ENCODE results near the gene SPTBN1.

The SPTBN1 gene

DNA sequence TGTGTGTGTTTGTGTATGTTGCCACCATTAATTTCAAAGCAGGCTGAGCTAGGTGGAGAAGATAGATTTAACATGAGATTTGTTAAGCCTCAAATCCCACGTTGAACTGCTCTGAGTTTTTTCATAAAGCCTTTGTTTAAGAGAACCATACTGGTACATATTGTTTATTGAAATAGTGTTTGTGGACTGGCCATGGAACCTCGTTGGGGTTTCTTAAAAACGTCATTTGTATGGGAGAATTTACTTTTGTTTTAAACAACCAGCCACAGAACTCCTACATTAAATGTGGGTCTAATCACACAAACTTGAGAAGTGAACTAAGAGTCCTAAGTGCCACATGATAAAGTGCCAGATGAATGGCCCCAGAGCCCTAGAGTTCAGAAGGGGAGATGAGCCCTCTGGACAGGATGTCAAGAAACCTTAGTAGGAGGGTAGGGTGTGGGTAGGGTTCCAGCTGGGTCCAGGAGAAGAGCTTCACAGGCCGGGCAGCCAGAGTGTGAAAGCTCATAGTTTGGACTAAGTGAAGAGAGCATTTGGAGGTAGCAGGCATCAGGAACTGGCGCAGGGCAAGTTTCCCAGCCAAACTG, 146.7 kb downstream of the SPTBN1 start:
- Histone ChIP-seq H3K9me3 (ENCODE audit: control insufficient read depth in 1 of 2, low read length in 2 of 2) (no peaks in the 10 kb centered on the region), H3K27me3 (ENCODE audit: control insufficient read depth in 1 of 2, insufficient read depth in 2 of 2, low read length in 2 of 2) (no peaks in the 10 kb centered on the region), H3K4me3 (ENCODE audit: low read depth in 1 of 2, low read length in 2 of 2) (no peak overlapping the region), H3K4me1 (ENCODE audit: control insufficient read depth in 1 of 2, insufficient read depth in 2 of 2, low read length in 2 of 2) (peaks cover 69 to 74% of the 10 kb centered on the region in 2 donors), H3K27ac (ENCODE audit: low read depth, low read length) (no peak overlapping the region), H3K36me3 (ENCODE audit: control insufficient read depth in 1 of 2, insufficient read depth in 2 of 2, low read length in 2 of 2) (peaks cover 0 to 11% of the 10 kb centered on the region in 2 donors), H3K9ac (ENCODE audit: low read depth in 1 of 2, low read length in 2 of 2) (no peak overlapping the region)

DNA sequence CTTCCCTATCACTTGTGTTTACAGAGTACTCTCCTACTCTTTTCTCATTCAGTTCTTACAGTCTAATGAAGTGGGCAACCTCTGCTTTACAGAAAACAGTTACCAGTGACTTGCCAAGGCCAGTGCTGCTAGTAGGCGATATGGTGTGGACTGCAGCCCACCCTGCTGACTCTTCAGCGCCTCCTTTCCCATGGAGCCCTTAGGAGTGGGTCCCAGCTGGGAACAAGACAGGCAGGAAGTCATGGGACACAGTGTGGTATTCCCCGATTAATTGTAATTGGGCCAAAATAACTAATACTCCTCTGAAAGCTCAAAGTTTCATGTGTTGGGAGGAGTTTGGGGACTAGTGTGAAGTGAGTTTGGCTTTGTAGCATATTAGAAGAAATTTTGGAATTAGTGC, 147.2 kb downstream of the SPTBN1 start:
- no peaks in the 10 kb centered on the region for H3K27me3 ChIP-seq (ENCODE audit: control insufficient read depth in 1 of 2, insufficient read depth in 2 of 2, low read length in 2 of 2)
- no peak overlapping the region for H3K27ac ChIP-seq (ENCODE audit: low read depth, low read length)
- H3K9ac ChIP-seq (ENCODE audit: low read depth in 1 of 2, low read length in 2 of 2): no peak overlapping the region
- H3K36me3 ChIP-seq (ENCODE audit: control insufficient read depth in 1 of 2, insufficient read depth in 2 of 2, low read length in 2 of 2): peaks cover 0 to 11% of the 10 kb centered on the region in 2 donors
- peaks cover 65 to 69% of the 10 kb centered on the region in 2 donors for H3K4me1 ChIP-seq (ENCODE audit: control insufficient read depth in 1 of 2, insufficient read depth in 2 of 2, low read length in 2 of 2)
- no peaks in the 10 kb centered on the region for H3K9me3 ChIP-seq (ENCODE audit: control insufficient read depth in 1 of 2, low read length in 2 of 2)
- H3K4me3 ChIP-seq (ENCODE audit: low read depth in 1 of 2, low read length in 2 of 2): no peak overlapping the region

- Histone ChIP-seq H3K4me3 (ENCODE audit: low read depth in 1 of 2, low read length in 2 of 2) (no peak overlapping the region), H3K36me3 (ENCODE audit: control insufficient read depth in 1 of 2, insufficient read depth in 2 of 2, low read length in 2 of 2) (peaks cover 0 to 10% of the 10 kb centered on the region in 2 donors), H3K27ac (ENCODE audit: low read depth, low read length) (no peak overlapping the region), H3K4me1 (ENCODE audit: control insufficient read depth in 1 of 2, insufficient read depth in 2 of 2, low read length in 2 of 2) (peaks cover 60 to 64% of the 10 kb centered on the region in 2 donors), H3K9me3 (ENCODE audit: control insufficient read depth in 1 of 2, low read length in 2 of 2) (no peaks in the 10 kb centered on the region), H3K27me3 (ENCODE audit: control insufficient read depth in 1 of 2, insufficient read depth in 2 of 2, low read length in 2 of 2) (no peaks in the 10 kb centered on the region), H3K9ac (ENCODE audit: low read depth in 1 of 2, low read length in 2 of 2) (no peak overlapping the region)
Observed at GRCh38 chr2:54603796-54604195, 147.7 kb downstream of the SPTBN1 start.

DNA sequence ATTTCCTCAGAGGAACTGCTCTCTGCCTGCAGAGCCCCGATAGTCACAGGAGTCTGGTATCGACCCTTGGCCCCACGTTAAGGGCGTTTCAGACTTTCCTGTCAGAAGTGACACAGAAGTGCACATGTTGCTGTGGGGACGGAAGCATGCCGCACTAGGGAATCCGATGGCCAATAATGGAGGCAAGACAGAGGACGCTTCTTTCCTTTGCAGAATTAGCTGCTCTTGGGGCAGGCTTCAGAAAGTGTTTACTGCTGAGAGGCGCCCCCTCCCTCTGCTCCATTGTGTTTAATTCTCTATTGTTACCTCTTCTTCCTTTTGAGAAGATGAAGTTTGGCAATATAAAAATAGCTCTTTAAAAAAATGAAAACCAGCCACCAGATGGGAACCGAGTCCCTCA, 148.7 kb downstream of the SPTBN1 start:
- Histone ChIP-seq H3K9ac (ENCODE audit: low read depth in 1 of 2, low read length in 2 of 2) (no peak overlapping the region), H3K27me3 (ENCODE audit: control insufficient read depth in 1 of 2, insufficient read depth in 2 of 2, low read length in 2 of 2) (no peaks in the 10 kb centered on the region), H3K9me3 (ENCODE audit: control insufficient read depth in 1 of 2, low read length in 2 of 2) (no peaks in the 10 kb centered on the region), H3K36me3 (ENCODE audit: control insufficient read depth in 1 of 2, insufficient read depth in 2 of 2, low read length in 2 of 2) (peaks cover 0 to 4% of the 10 kb centered on the region in 2 donors), H3K4me3 (ENCODE audit: low read depth in 1 of 2, low read length in 2 of 2) (no peak overlapping the region), H3K27ac (ENCODE audit: low read depth, low read length) (peak overlapping the region; percentile 28), H3K4me1 (ENCODE audit: control insufficient read depth in 1 of 2, insufficient read depth in 2 of 2, low read length in 2 of 2) (peaks cover 53 to 60% of the 10 kb centered on the region in 2 donors)

DNA sequence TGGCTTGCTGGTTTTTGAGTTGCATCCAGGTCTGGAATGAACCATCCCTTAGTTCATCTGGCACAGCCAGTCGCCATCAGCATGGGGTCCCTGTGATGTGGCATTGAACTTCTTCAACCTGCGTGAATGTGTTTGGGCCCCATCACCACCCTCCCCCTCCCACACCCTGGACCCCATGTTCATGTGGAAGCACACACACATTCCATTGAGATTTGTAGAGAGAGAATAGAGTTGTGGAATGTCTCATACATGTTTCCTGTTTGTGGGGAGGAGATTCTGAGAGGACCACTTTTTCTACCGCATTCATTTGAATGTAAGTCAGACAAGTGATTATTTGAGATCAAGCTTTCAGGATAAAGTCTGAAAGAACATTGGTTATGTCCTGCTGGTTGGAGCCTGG, 149.7 kb downstream of the SPTBN1 start:
- H3K4me1 ChIP-seq (ENCODE audit: control insufficient read depth in 1 of 2, insufficient read depth in 2 of 2, low read length in 2 of 2): peaks cover 46 to 53% of the 10 kb centered on the region in 2 donors
- no peaks in the 10 kb centered on the region for H3K36me3 ChIP-seq (ENCODE audit: control insufficient read depth in 1 of 2, insufficient read depth in 2 of 2, low read length in 2 of 2)
- H3K27me3 ChIP-seq (ENCODE audit: control insufficient read depth in 1 of 2, insufficient read depth in 2 of 2, low read length in 2 of 2): no peaks in the 10 kb centered on the region
- no peak overlapping the region for H3K9ac ChIP-seq (ENCODE audit: low read depth in 1 of 2, low read length in 2 of 2)
- H3K4me3 ChIP-seq (ENCODE audit: low read depth in 1 of 2, low read length in 2 of 2): no peak overlapping the region
- no peaks in the 10 kb centered on the region for H3K9me3 ChIP-seq (ENCODE audit: control insufficient read depth in 1 of 2, low read length in 2 of 2)
- no peak overlapping the region for H3K27ac ChIP-seq (ENCODE audit: low read depth, low read length)

DNA sequence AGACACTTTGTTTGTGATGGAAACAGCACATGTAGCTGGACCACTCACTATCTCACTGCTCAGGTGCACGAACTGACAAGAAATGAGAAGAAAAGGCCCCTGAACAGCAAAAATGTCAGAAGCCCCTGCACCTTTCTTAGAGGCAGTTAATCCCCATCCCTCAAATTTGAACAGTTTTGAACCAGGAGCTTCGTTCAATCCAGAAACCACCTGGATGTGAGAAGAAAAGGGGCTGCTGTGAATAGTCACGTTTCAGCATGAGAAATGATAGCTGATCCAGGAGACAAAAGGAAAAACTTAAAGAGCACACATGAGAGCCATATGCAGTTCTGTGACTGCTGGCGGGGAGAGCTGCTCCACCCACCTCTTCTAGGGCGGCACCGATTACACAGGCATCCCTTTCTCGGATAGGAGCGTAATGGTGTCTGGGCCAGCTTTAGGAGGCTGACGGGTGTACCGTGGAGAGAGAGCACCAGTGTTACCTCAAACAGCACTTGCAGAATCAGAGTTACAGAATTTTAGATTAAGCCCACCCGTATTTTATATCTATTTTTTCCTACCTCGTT, 150.3 kb downstream of the SPTBN1 start:
- Histone ChIP-seq H3K27ac (ENCODE audit: low read depth, low read length) (no peak overlapping the region), H3K4me1 (ENCODE audit: control insufficient read depth in 1 of 2, insufficient read depth in 2 of 2, low read length in 2 of 2) (peaks cover 40 to 47% of the 10 kb centered on the region in 2 donors), H3K36me3 (ENCODE audit: control insufficient read depth in 1 of 2, insufficient read depth in 2 of 2, low read length in 2 of 2) (no peaks in the 10 kb centered on the region), H3K9me3 (ENCODE audit: control insufficient read depth in 1 of 2, low read length in 2 of 2) (no peaks in the 10 kb centered on the region), H3K27me3 (ENCODE audit: control insufficient read depth in 1 of 2, insufficient read depth in 2 of 2, low read length in 2 of 2) (no peaks in the 10 kb centered on the region), H3K9ac (ENCODE audit: low read depth in 1 of 2, low read length in 2 of 2) (no peak overlapping the region), H3K4me3 (ENCODE audit: low read depth in 1 of 2, low read length in 2 of 2) (no peak overlapping the region)

GRCh38 chr2:54608224-54608623, 152.1 kb downstream of the SPTBN1 start:
- Histone ChIP-seq H3K9me3 (ENCODE audit: control insufficient read depth in 1 of 2, low read length in 2 of 2) (no peaks in the 10 kb centered on the region), H3K4me1 (ENCODE audit: control insufficient read depth in 1 of 2, insufficient read depth in 2 of 2, low read length in 2 of 2) (peaks cover 24 to 29% of the 10 kb centered on the region in 2 donors), H3K27ac (ENCODE audit: low read depth, low read length) (no peak overlapping the region)

GRCh38 chr2:54609241-54609640, 153.1 kb downstream of the SPTBN1 start:
- H3K9ac ChIP-seq (ENCODE audit: low read depth in 1 of 2, low read length in 2 of 2): no peak overlapping the region
- no peaks in the 10 kb centered on the region for H3K27me3 ChIP-seq (ENCODE audit: control insufficient read depth in 1 of 2, insufficient read depth in 2 of 2, low read length in 2 of 2)
- H3K27ac ChIP-seq (ENCODE audit: low read depth, low read length): no peak overlapping the region
- H3K4me3 ChIP-seq (ENCODE audit: low read depth in 1 of 2, low read length in 2 of 2): no peak overlapping the region
- no peaks in the 10 kb centered on the region for H3K9me3 ChIP-seq (ENCODE audit: control insufficient read depth in 1 of 2, low read length in 2 of 2)
- H3K36me3 ChIP-seq (ENCODE audit: control insufficient read depth in 1 of 2, insufficient read depth in 2 of 2, low read length in 2 of 2): peaks cover 6 to 17% of the 10 kb centered on the region in 2 donors
- H3K4me1 ChIP-seq (ENCODE audit: control insufficient read depth in 1 of 2, insufficient read depth in 2 of 2, low read length in 2 of 2): peaks cover 19% of the 10 kb centered on the region in 2 donors

More at GRCh38 chr2:54608224-54608623, 152.1 kb downstream of the SPTBN1 start:
- H3K36me3 ChIP-seq (ENCODE audit: control insufficient read depth in 1 of 2, insufficient read depth in 2 of 2, low read length in 2 of 2): peaks cover 6 to 10% of the 10 kb centered on the region in 2 donors
- H3K4me3 ChIP-seq (ENCODE audit: low read depth in 1 of 2, low read length in 2 of 2): no peak overlapping the region
- no peak overlapping the region for H3K9ac ChIP-seq (ENCODE audit: low read depth in 1 of 2, low read length in 2 of 2)
- H3K27me3 ChIP-seq (ENCODE audit: control insufficient read depth in 1 of 2, insufficient read depth in 2 of 2, low read length in 2 of 2): no peaks in the 10 kb centered on the region

- Histone ChIP-seq H3K4me1 (ENCODE audit: control insufficient read depth in 1 of 2, insufficient read depth in 2 of 2, low read length in 2 of 2) (peaks cover 15% of the 10 kb centered on the region in 2 donors), H3K27me3 (ENCODE audit: control insufficient read depth in 1 of 2, insufficient read depth in 2 of 2, low read length in 2 of 2) (no peaks in the 10 kb centered on the region), H3K9ac (ENCODE audit: low read depth in 1 of 2, low read length in 2 of 2) (no peak overlapping the region), H3K4me3 (ENCODE audit: low read depth in 1 of 2, low read length in 2 of 2) (no peak overlapping the region), H3K9me3 (ENCODE audit: control insufficient read depth in 1 of 2, low read length in 2 of 2) (no peaks in the 10 kb centered on the region), H3K36me3 (ENCODE audit: control insufficient read depth in 1 of 2, insufficient read depth in 2 of 2, low read length in 2 of 2) (peaks cover 6 to 21% of the 10 kb centered on the region in 2 donors), H3K27ac (ENCODE audit: low read depth, low read length) (no peak overlapping the region)
Observed at GRCh38 chr2:54609647-54610046, 153.5 kb downstream of the SPTBN1 start.

- no peak overlapping the region for H3K27ac ChIP-seq (ENCODE audit: low read depth, low read length)
- H3K9me3 ChIP-seq (ENCODE audit: control insufficient read depth in 1 of 2, low read length in 2 of 2): no peaks in the 10 kb centered on the region
- H3K4me3 ChIP-seq (ENCODE audit: low read depth in 1 of 2, low read length in 2 of 2): no peak overlapping the region
- peaks cover 11 to 30% of the 10 kb centered on the region in 2 donors for H3K36me3 ChIP-seq (ENCODE audit: control insufficient read depth in 1 of 2, insufficient read depth in 2 of 2, low read length in 2 of 2)
- H3K27me3 ChIP-seq (ENCODE audit: control insufficient read depth in 1 of 2, insufficient read depth in 2 of 2, low read length in 2 of 2): no peaks in the 10 kb centered on the region
- peaks cover 9% of the 10 kb centered on the region in 2 donors for H3K4me1 ChIP-seq (ENCODE audit: control insufficient read depth in 1 of 2, insufficient read depth in 2 of 2, low read length in 2 of 2)
- H3K9ac ChIP-seq (ENCODE audit: low read depth in 1 of 2, low read length in 2 of 2): no peak overlapping the region
Observed at GRCh38 chr2:54610700-54611099, 154.6 kb downstream of the SPTBN1 start.

Data from duodenal mucosa (tissue), 2 donors.